Left lung (tissue), 10 donors: Measurements from ENCODE around the gene ISM2. TPM values are rescaled to one million over a fixed set of nuclear protein-coding genes. Genes with fewer than 3 reads are reported as not detected.

Source experiments
- ATAC-seq: fragments of 200-7000 bp; cut with Tn5 transposase; one replicate; pipeline ENCODE4 v1.9.1; 2020; ENCODE audit warnings: moderate library complexity
- DNase-seq, 4 donors: peaks; one replicate each; pipeline ENCODE4 v3.0.0-alpha.2; 2013 to 2020
- H3K27ac ChIP-seq, 2 donors: fragments of 200-600 bp; sonication (generic) in 1 of 2; one replicate each; pipeline versions ENCODE4 v1.5.0 to v1.8.0; 2020 to 2021
- H3K27me3 ChIP-seq, 2 donors: fragments of 200-600 bp; sonication (generic) in 1 of 2; one replicate each; pipeline versions ENCODE4 v1.5.0 to v1.8.0; 2020 to 2021
- H3K36me3 ChIP-seq, 2 donors: fragments of 200-600 bp; sonication (generic) in 1 of 2; one replicate each; pipeline versions ENCODE4 v1.5.0 to v1.8.0; 2020 to 2021
- H3K4me1 ChIP-seq, 2 donors: fragments of 200-600 bp; one replicate each; pipeline ENCODE4 v1.8.0; 2021
- H3K4me3 ChIP-seq, 2 donors: fragments of 200-600 bp; sonication (generic) in 1 of 2; one replicate each; pipeline versions ENCODE4 v1.5.0 to v1.8.0; 2020 to 2021; ENCODE audit warnings: mild to moderate bottlenecking in 1 of 2
- H3K9me3 ChIP-seq, 2 donors: fragments of 200-600 bp; sonication (generic) in 1 of 2; one replicate each; pipeline versions ENCODE4 v1.5.0 to v1.8.0; 2020 to 2021
- intact Hi-C, 2 donors: fragments of 100-400 bp; cut with DNase I; formaldehyde crosslinking; loops; one replicate each; pipeline versions ENCODE4 v1.11.2 to v1.14.2; 2022
- polyA plus RNA-seq, 6 donors: library from polyadenylated mRNA; unstranded; fragments of 120-200 nt; gene quantifications; one replicate each; pipeline ENCODE4 v1.2.1, GENCODE V29; 2013; ENCODE audit not compliant: insufficient read length in 6 of 6
- total RNA-seq, 2 donors: library from RNA; stranded (reverse); fragmentation: NEBNext Ultra II Directional; extraction: Animal tissue kit (Norgen Biotek cat#: 25700); gene quantifications; one replicate each; pipeline ENCODE4 v1.2.1, GENCODE V29; 2021
- TF ChIP-seq, protein P1 (sequence below), 2 donors: fragments of 200-600 bp; sonication (generic) in 1 of 2; IDR thresholded peaks; one replicate each; pipeline versions ENCODE4 v1.5.0 to v1.8.0; 2021; ENCODE audit warnings: antibody characterized with exemption in 2 of 2
- donor health status: DM: no; HTN: yes; CAD: no.
- donor health status: DM: no; HTN: no; CAD: no.

Gene ISM2
- total and polyA plus RNA-seq, 8 donors, result 0.17 TPM; not detected in 7

DNA sequence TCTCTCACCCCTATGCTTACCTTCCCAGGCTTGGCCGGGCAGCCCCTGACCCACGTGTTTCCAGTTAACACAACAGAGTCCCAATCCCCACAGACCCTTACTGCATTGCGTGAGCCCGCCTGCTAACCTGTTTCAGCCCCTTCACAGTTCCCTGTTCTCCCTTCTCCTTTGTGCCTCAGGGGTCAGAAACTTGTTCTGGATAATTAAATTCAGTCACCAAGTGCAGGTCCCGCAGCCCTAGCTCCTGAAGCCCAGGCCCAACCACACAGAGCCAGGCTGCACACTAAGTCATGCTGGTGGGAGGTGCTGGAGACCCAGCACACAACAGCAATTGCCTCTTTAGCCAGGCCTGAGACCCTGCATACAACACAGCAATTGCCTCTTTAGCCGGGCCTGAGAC is 9.6 kb downstream of the ISM2 start:
- DNase-seq (no peak), ATAC-seq (no peak)
- H3K9me3 ChIP-seq, result no peaks in the 10 kb centered on the region
- H3K27me3 ChIP-seq, result no peaks in the 10 kb centered on the region
- H3K27ac ChIP-seq, result no peak overlapping the region
- no peaks in the 10 kb centered on the region for H3K36me3 ChIP-seq
- no peak overlapping the region for H3K4me3 ChIP-seq
- TF ChIP-seq, protein P1, sequence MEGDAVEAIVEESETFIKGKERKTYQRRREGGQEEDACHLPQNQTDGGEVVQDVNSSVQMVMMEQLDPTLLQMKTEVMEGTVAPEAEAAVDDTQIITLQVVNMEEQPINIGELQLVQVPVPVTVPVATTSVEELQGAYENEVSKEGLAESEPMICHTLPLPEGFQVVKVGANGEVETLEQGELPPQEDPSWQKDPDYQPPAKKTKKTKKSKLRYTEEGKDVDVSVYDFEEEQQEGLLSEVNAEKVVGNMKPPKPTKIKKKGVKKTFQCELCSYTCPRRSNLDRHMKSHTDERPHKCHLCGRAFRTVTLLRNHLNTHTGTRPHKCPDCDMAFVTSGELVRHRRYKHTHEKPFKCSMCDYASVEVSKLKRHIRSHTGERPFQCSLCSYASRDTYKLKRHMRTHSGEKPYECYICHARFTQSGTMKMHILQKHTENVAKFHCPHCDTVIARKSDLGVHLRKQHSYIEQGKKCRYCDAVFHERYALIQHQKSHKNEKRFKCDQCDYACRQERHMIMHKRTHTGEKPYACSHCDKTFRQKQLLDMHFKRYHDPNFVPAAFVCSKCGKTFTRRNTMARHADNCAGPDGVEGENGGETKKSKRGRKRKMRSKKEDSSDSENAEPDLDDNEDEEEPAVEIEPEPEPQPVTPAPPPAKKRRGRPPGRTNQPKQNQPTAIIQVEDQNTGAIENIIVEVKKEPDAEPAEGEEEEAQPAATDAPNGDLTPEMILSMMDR (IDR thresholded peaks at IDR 0.05), result no peak
- intact Hi-C loops, result no loop called here
- H3K4me1 ChIP-seq, result no peaks in the 10 kb centered on the region

DNA sequence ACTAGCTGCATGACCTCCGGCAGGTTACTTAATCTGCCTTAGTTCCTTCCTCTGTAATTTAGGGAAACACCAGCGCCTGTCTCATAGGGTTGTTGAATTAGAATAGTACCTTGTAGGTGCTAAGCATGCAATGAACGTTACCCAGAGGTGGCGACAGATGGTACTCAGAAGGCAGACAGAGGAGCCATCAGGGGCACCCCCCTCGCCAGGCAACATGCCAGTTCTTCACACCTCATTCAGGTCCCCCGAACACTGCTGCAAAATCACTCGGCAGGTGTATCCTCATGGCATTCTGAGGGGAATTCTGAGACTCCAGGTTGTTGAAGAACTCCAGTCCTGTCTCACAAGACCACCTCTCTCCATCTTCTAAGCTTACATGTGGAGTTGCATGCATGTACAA is 10.1 kb downstream of the ISM2 start:
- TF ChIP-seq, protein P1 (IDR thresholded peaks at IDR 0.05), result no peak
- no peaks in the 10 kb centered on the region for H3K27me3 ChIP-seq
- DNase-seq (no peak), ATAC-seq (no peak)
- H3K27ac ChIP-seq, result no peak overlapping the region
- no peaks in the 10 kb centered on the region for H3K36me3 ChIP-seq
- H3K4me1 ChIP-seq, result no peaks in the 10 kb centered on the region
- H3K9me3 ChIP-seq, result no peaks in the 10 kb centered on the region
- H3K4me3 ChIP-seq, result no peak overlapping the region
- intact Hi-C loops, result no loop called here

DNA sequence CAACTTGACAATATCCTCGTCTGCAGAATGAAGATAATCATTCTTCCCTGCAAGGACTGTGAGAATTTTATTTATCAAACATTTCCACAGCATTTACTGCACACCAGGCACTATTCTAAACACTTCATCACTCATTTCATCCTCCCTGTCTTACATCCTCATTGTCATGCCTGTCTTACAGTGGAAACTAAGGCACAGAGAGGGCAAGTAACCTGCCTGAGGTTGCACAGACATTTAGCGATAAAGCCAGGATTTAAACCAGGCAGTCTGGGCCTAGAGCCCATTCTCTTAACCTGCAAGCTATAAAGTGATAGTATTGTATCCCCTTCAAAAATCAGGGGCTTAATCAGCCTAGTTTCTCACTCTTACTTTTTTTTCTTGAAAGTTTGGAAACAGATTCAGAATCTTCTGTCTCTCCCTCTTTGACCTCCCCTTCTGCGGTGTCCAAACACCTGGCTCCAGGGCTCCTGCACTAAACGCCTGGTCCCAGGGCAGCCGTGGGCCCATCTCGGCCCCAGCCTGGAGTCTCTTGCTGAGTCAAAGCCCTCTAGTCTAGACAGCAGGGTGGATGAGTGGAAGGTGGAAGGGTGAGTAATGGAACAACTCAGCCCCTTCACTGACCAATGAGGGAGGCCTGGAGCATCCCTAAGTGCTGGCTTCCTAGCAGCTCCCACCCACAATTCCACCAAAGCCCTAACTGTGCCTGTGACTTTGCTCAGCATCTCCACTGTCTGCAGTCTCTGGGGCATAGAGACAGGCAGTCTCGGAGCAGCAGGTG is 12.5 kb downstream of the ISM2 start:
- H3K9me3 ChIP-seq, result no peaks in the 10 kb centered on the region
- ATAC-seq, result peak; percentile 37
- intact Hi-C loops, result no loop called here

DNA sequence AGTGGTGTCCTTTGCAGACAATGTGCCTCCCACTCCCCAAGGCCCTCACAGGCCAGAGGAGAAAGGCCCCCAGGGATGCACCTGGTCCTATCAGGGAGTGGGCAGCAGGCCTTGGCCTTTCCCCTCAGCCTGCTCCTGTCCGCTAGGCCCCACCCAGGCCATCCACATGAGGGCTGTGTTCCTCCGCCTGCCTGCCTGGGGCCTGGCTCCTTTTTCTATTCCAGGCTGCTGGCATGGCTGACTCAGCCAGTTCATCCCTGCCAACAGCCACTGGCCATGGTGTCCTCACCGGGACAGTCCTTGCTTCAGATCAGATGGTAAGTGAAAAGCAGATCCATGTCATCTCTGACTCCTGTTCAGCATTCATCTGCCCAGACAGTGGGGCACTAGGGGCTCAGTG is 13.4 kb downstream of the ISM2 start:
- intact Hi-C loops, result no loop called here
- Histone ChIP-seq H3K36me3 (no peaks in the 10 kb centered on the region), H3K27me3 (no peaks in the 10 kb centered on the region), H3K27ac (no peak overlapping the region), H3K9me3 (no peaks in the 10 kb centered on the region), H3K4me3 (no peak overlapping the region), H3K4me1 (no peaks in the 10 kb centered on the region)
- TF ChIP-seq, protein P1 (IDR thresholded peaks at IDR 0.05), result no peak
- ATAC-seq (no peak), DNase-seq (no peak)

More for the DNA sequence above, 12.5 kb downstream of the ISM2 start:
- TF ChIP-seq, protein P1 (IDR thresholded peaks at IDR 0.05), result no peak
- H3K36me3 ChIP-seq, result no peaks in the 10 kb centered on the region
- no peak for DNase-seq
- H3K4me1 ChIP-seq, result no peaks in the 10 kb centered on the region
- no peak overlapping the region for H3K4me3 ChIP-seq
- H3K27me3 ChIP-seq, result no peaks in the 10 kb centered on the region
- no peak overlapping the region for H3K27ac ChIP-seq

DNA sequence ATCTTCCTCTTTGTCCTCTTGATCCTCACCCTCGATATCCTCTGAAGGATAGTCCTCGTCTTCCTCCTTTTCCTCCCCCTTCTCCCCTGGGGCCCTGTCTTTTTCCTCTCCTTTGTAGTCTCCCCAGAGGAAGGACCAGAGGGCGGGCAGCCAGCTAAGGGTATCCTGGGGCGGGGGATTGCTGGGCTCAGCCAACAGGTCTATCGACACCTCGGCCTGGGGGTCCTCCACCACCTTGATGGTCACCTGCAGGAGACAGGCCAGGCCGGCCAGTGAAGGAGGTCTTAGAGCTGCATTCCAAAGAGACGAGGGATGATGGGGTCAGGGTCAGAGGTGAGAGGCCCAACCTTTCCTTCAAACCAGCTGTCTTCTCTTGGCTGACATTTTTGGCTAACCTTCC is 16.2 kb downstream of the ISM2 start:
- Histone ChIP-seq H3K9me3 (no peaks in the 10 kb centered on the region), H3K36me3 (no peaks in the 10 kb centered on the region), H3K27ac (no peak overlapping the region), H3K4me3 (no peak overlapping the region), H3K27me3 (no peaks in the 10 kb centered on the region), H3K4me1 (no peaks in the 10 kb centered on the region)
- TF ChIP-seq, protein P1 (IDR thresholded peaks at IDR 0.05), result no peak
- DNase-seq, result no peak
- ATAC-seq, result no peak
- intact Hi-C loops, result no loop called here
